ENCODE data around the gene ZRANB3. TPM values are rescaled to one million over a fixed set of nuclear protein-coding genes. Genes with fewer than 3 reads are reported as not detected.

The ZRANB3 gene
- total RNA-seq, 2 experiments from 2014 or later: 11.6 to 27.0 TPM

- H4K20me1 ChIP-seq (ENCODE audit: insufficient read depth, low read length): no peaks in the 10 kb centered on the region
- ChIA-PET POLR2A (interaction anchor here (0.8 to 1.3 kb wide), 2 partner anchors 9 to 32 kb away, joined by 3 read pairs; no protein-coding TSS in a partner anchor), CTCF (ENCODE audit: unreplicated experiment) (no interaction called here)
- H3K27ac ChIP-seq (ENCODE audit: low read depth, low read length, poor library complexity, severe bottlenecking): no peak overlapping the region
- no peaks in the 10 kb centered on the region for H3K79me2 ChIP-seq (ENCODE audit: insufficient read depth, low read depth, low read length)
- H3K36me3 ChIP-seq (ENCODE audit: insufficient read depth, low read length): no peaks in the 10 kb centered on the region
- no peaks in the 10 kb centered on the region for H3K9me3 ChIP-seq (ENCODE audit: low read length)
- DNase-seq (ENCODE audit: low spot score): no peak
- H2AFZ ChIP-seq (ENCODE audit: low read length): no peak overlapping the region
- TF ChIP-seq CTCF (conservative IDR thresholded peaks at IDR 0.05; ENCODE audit: low read length) (no peak), EZH2phosphoT487 (IDR thresholded peaks at IDR 0.05; ENCODE audit: borderline replicate concordance, low read depth, low read length) (no peak)
- H3K4me2 ChIP-seq (ENCODE audit: low read length): no peak overlapping the region
- intact Hi-C loops (cut with micrococcal nuclease; ENCODE audit: unreplicated experiment): no loop called here
- no peaks in the 10 kb centered on the region for H3K4me1 ChIP-seq (ENCODE audit: insufficient read depth, low read length, poor library complexity, severe bottlenecking)
- H3K4me3 ChIP-seq (ENCODE audit: low read depth, low read length, poor library complexity, severe bottlenecking): no peak overlapping the region
- BruUV-seq (replicated peaks): no TSS peak
- no peaks in the 10 kb centered on the region for H3K9me2 ChIP-seq (ENCODE audit: insufficient read depth, low read length)
Observed at GRCh38 chr2:135311268-135311667, 219.8 kb downstream of the ZRANB3 start.

- intact Hi-C loops (cut with micrococcal nuclease; ENCODE audit: unreplicated experiment): no loop called here
- POLR2A ChIA-PET: no interaction called here
- no peaks in the 10 kb centered on the region for H3K36me3 ChIP-seq (ENCODE audit: insufficient read depth, low read length)
- no peaks in the 10 kb centered on the region for H3K9me2 ChIP-seq (ENCODE audit: insufficient read depth, low read length)
- no peak overlapping the region for H3K27ac ChIP-seq (ENCODE audit: low read depth, low read length, poor library complexity, severe bottlenecking)
- no peak overlapping the region for H2AFZ ChIP-seq (ENCODE audit: low read length)
- CTCF ChIA-PET (ENCODE audit: unreplicated experiment): no interaction called here
- H3K4me1 ChIP-seq (ENCODE audit: insufficient read depth, low read length, poor library complexity, severe bottlenecking): no peaks in the 10 kb centered on the region
- peaks cover 9% of the 10 kb centered on the region; the same call in 1 of the 2 replicates for H3K9me3 ChIP-seq (ENCODE audit: low read length)
- no peak for DNase-seq (ENCODE audit: low spot score)
- H3K4me3 ChIP-seq (ENCODE audit: low read depth, low read length, poor library complexity, severe bottlenecking): no peak overlapping the region
- no peaks in the 10 kb centered on the region for H3K79me2 ChIP-seq (ENCODE audit: insufficient read depth, low read depth, low read length)
- TF ChIP-seq CTCF (conservative IDR thresholded peaks at IDR 0.05; ENCODE audit: low read length) (no peak), EZH2phosphoT487 (IDR thresholded peaks at IDR 0.05; ENCODE audit: borderline replicate concordance, low read depth, low read length) (no peak)
- H3K4me2 ChIP-seq (ENCODE audit: low read length): no peak overlapping the region
- H4K20me1 ChIP-seq (ENCODE audit: insufficient read depth, low read length): no peaks in the 10 kb centered on the region
- BruUV-seq (replicated peaks): no TSS peak
Observed at GRCh38 chr2:135304694-135305093, 226.3 kb downstream of the ZRANB3 start.

- intact Hi-C loops (cut with micrococcal nuclease; ENCODE audit: unreplicated experiment): no loop called here
- no TSS peak for BruUV-seq (replicated peaks)
- H3K4me3 ChIP-seq (ENCODE audit: low read depth, low read length, poor library complexity, severe bottlenecking): no peak overlapping the region
- CTCF ChIA-PET (ENCODE audit: unreplicated experiment): no interaction called here
- no peaks in the 10 kb centered on the region for H3K79me2 ChIP-seq (ENCODE audit: insufficient read depth, low read depth, low read length)
- H3K4me1 ChIP-seq (ENCODE audit: insufficient read depth, low read length, poor library complexity, severe bottlenecking): no peaks in the 10 kb centered on the region
- TF ChIP-seq EZH2phosphoT487 (IDR thresholded peaks at IDR 0.05; ENCODE audit: borderline replicate concordance, low read depth, low read length) (no peak), CTCF (conservative IDR thresholded peaks at IDR 0.05; ENCODE audit: low read length) (no peak)
- POLR2A ChIA-PET: interaction anchor here (0.6 to 1.5 kb wide), 2 partner anchors 8 to 1094 kb away, joined by 3 to 6 read pairs; no protein-coding TSS in a partner anchor
- no peak overlapping the region for H3K4me2 ChIP-seq (ENCODE audit: low read length)
- no peaks in the 10 kb centered on the region for H4K20me1 ChIP-seq (ENCODE audit: insufficient read depth, low read length)
- no peak overlapping the region for H2AFZ ChIP-seq (ENCODE audit: low read length)
- no peaks in the 10 kb centered on the region for H3K9me3 ChIP-seq (ENCODE audit: low read length)
- no peak for DNase-seq (ENCODE audit: low spot score)
- no peaks in the 10 kb centered on the region for H3K9me2 ChIP-seq (ENCODE audit: insufficient read depth, low read length)
- H3K36me3 ChIP-seq (ENCODE audit: insufficient read depth, low read length): peaks cover 4% of the 10 kb centered on the region; the same call in 1 of the 2 replicates
- H3K27ac ChIP-seq (ENCODE audit: low read depth, low read length, poor library complexity, severe bottlenecking): no peak overlapping the region
Observed at GRCh38 chr2:135299658-135300244, 231.3 kb downstream of the ZRANB3 start.

Data from OCI-LY7 (cell line).